HG03460 (cell line): ENCODE results near the gene PLEKHG7.

Source experiments
- ATAC-seq: cut with Tn5 transposase; IDR thresholded peaks from one replicate; pipeline ENCODE4 v1.9.1; 2021; ENCODE audit not compliant: unreplicated experiment

PLEKHG7 gene

DNA sequence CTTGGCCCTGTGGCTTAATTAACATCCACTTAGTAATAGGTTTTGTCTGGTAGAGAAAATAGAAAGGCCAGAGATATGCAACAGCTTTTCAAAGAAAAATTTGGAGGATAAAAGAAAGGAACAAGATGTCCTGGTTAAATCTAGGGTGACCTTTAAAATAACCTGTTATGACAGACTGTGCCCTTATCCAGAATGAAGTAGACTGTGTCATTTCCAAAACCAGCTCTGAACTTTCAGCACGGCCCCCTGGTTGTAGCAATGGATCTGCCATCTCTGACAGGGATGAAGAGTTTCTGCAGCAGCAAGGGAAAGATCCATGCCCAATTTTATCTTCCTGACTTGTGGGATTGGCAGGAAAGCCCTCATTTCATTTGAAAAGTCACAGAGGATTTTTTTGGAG lies 5.1 kb downstream of the PLEKHG7 start:
- no peak for ATAC-seq

GRCh38 chr12:92715625-92716024 lies 12.8 kb downstream of the PLEKHG7 start:
- no peak for ATAC-seq

DNA sequence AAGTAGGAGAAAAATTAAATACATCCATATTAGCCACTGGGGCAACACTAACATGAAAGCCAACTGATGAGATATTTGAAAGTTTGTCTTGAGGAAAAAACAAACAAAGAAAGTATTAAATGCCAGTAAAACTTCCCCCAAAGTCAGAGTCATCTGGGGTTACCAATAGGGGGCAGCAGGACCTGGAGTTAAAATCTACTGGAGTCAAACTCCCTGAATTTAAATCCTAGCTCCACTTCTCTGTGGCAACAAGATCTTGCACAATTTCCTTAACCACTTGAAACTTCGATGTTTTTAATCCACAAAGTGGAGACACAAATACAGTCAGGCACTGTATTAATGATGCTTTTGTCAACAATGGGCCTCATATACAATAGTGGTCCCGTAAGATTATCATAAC lies 14.4 kb downstream of the PLEKHG7 start:
- no peak for ATAC-seq

GRCh38 chr12:92718483-92718990 lies 15.7 kb downstream of the PLEKHG7 start:
- no peak for ATAC-seq

- no peak for ATAC-seq
Observed at GRCh38 chr12:92719674-92720073, 16.9 kb downstream of the PLEKHG7 start.

DNA sequence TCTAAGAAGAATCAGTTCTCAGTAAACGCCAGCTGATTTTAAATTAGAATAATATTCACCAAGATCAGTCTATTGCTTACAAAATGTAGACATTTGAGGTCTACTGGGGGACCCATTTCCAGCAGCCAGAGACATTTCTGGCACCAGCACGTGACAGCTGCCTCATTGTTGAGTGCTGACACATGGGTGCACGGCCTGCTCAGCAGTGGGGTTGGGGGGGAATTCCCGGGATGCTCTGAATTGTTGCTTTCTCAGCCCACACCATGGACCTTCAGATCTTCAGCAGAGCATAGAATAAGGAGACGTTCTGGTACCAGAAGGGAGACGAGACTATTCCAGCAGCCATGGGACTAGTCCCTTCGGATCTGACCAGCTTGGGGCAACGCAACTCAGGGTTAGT lies 18.3 kb downstream of the PLEKHG7 start:
- ATAC-seq = no peak

GRCh38 chr12:92721656-92722055 lies 18.9 kb downstream of the PLEKHG7 start:
- no peak for ATAC-seq

- no peak for ATAC-seq
Observed at GRCh38 chr12:92722897-92723296, 20.1 kb downstream of the PLEKHG7 start.

- no peak for ATAC-seq
Observed at GRCh38 chr12:92726850-92727249, 24.1 kb downstream of the PLEKHG7 start.

DNA sequence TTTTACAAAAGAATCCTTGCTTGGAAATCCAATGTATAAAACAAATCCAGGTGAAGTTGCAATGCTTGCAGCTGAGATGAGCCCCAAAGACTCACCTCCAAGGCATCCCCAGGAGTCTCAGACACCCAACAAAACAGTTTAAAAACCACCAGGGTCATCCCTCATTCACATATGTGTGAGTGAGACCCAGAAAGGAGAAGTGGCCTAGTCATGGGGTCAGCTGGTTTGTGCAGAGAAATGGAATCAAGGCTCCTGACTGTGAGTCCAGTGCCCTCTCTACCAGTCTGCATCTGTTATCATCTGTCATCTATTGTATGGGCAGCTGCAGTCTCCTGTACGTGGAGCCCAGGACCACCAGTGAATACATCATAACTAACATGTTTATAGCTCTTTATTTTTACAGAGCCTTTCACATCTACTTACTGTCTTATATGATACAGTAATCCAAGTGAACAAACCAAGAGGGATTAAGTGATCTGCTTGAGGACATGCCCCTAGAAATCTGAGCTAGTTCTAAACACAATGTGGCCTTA lies 27.1 kb downstream of the PLEKHG7 start:
- no peak for ATAC-seq

- no peak for ATAC-seq
Observed at GRCh38 chr12:92730758-92731157, 28.0 kb downstream of the PLEKHG7 start.

DNA sequence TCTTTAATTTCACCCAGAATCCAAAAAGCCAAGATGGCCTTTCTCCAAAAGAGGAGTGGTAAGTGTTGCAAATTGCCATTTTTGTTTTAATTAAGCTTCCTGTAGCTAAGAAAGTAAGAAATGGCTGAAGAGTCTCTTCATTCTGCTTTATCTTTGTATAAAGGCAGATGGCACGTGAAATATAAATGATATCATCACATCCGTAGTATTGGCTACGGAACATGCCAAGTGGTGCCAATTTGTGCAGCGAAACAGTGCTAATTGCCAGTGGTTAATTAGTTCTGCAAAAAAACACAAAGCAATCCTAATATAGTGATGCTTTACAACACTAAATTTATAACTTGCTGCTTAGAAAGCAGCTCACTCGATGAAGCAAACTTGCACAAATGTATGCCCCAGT lies 29.4 kb downstream of the PLEKHG7 start:
- ATAC-seq = no peak

GRCh38 chr12:92732716-92733115 lies 29.9 kb downstream of the PLEKHG7 start:
- no peak for ATAC-seq

DNA sequence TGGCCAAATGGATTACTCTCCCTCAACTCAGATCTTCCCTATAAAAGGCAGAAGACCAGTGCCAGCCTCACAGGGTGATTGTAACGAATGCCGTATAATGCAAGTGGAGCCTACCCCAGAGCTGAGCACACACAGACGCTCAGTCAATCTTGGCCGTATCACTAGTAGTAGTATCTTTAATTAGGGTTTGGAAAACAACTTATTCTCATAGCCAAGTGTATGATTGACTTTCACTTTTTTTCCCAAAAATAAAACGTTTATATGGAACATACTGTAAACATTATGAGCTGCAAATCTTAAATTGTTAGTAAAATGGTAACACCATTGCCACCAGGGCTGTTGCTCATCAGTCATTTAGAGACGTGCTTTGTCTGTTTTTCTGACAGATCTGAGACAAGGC lies 30.4 kb downstream of the PLEKHG7 start:
- no peak for ATAC-seq

DNA sequence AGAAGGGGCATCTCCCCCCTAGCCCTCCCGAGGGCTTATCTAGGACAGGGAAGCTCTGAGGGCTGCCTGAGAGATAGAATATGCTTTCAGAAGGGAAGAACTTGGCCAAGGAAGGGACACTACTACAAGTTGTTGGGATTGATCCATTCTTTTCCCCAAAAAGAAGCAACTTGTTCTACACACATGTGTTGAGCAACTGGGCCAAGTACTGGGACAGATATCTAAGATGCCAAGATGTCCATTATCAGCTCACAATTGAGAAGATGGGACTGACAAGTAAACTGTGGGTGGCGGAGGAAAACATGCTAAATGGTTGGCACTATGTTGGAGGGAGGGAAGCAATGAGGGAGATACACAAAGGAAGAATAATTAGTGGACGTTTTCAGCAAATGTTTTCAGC lies 30.9 kb downstream of the PLEKHG7 start:
- no peak for ATAC-seq

- no peak for ATAC-seq
Observed at GRCh38 chr12:92735131-92735721, 32.4 kb downstream of the PLEKHG7 start.

- ATAC-seq = no peak
Observed at GRCh38 chr12:92736605-92737004, 33.8 kb downstream of the PLEKHG7 start.

- ATAC-seq = no peak
Observed at GRCh38 chr12:92737855-92738850, 35.4 kb downstream of the PLEKHG7 start.

- no peak for ATAC-seq
Observed at GRCh38 chr12:92739113-92739512, 36.3 kb downstream of the PLEKHG7 start.

DNA sequence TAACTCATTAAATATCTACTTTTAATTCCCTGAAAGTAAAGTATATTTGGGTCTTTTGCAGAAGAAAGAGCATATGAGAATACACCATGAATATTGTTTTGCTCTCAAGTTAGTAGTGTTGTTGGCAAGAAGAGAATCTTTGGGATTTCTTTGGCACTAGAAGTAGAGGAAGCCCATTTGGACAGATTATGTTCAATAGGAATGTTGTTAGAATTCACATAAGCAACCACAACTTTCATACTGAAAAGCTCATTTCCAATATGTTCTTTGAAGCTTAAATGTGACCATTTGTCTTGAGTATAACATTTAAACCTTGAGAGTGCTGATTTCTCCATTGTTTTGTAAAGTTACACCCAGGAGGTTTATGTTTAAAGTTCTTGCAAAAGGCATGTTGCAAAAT lies 37.6 kb downstream of the PLEKHG7 start:
- ATAC-seq = no peak

GRCh38 chr12:92743026-92743425 lies 40.2 kb downstream of the PLEKHG7 start:
- no peak for ATAC-seq
